IMR-90 (cell line): Measurements from ENCODE around the gene GPR32. TPM values are rescaled to one million over a fixed set of nuclear protein-coding genes. Genes with fewer than 3 reads are reported as not detected.
"Not testable (repeated sequence)": the region's sequence is repeated elsewhere in the genome, so short reads cannot be mapped to it uniquely, and the experiment has no call there.

Experiments used
- ATAC-seq: fragments of 200-7000 bp; cut with Tn5 transposase; 2 replicates; pipeline ENCODE4 v1.9.1; 2020; ENCODE audit warnings: low read depth, mild to moderate bottlenecking, moderate library complexity
- BruUV-seq: library from RNA; stranded (reverse); fragments of 400-500 nt; replicated peaks from 2 replicates; lab custom pipeline; 2021; lab: Mats Ljungman, UMichigan
- CTCF ChIA-PET: fragments of 300-600 bp; formaldehyde crosslinking; extraction: SDS; loops from one replicate; lab custom pipeline; 2021; ENCODE audit warnings: antibody characterized with exemption; lab: Yijun Ruan, JAX
- POLR2A ChIA-PET: fragments of 300-600 bp; sonication (Branson Sonifier 250); formaldehyde crosslinking; loops from one replicate; lab custom pipeline; 2022; ENCODE audit warnings: antibody characterized with exemption; ENCODE audit not compliant: unreplicated experiment; lab: Charles Lee
- DNase-seq: peaks from one replicate; pipeline ENCODE4 v3.0.0; 2013
- H2AFZ ChIP-seq: replicated peaks from 2 replicates; pipeline ENCODE3; 2013; ENCODE audit warnings: low read length, mild to moderate bottlenecking; ENCODE audit not compliant: poor library complexity
- H2AK5ac ChIP-seq: 2 replicates; pipeline ENCODE4 v1.6.1; 2013; ENCODE audit warnings: low read depth, low read length, inconsistent platforms
- H2AK9ac ChIP-seq: replicated peaks from 2 replicates; pipeline ENCODE3; 2013; ENCODE audit warnings: mild to moderate bottlenecking, low read depth, low read length, moderate library complexity; ENCODE audit not compliant: poor library complexity
- H2BK120ac ChIP-seq: 2 replicates; pipeline ENCODE4 v1.6.1; 2013; ENCODE audit warnings: low read depth, low read length, inconsistent platforms
- H2BK15ac ChIP-seq: 3 replicates; pipeline ENCODE4 v1.6.1; 2013; ENCODE audit warnings: low read depth, low read length, inconsistent platforms
- H2BK20ac ChIP-seq: 2 replicates; pipeline ENCODE4 v1.6.1; 2013; ENCODE audit warnings: low read depth, mild to moderate bottlenecking, inconsistent platforms, low read length, moderate library complexity
- H2BK5ac ChIP-seq: 2 replicates; pipeline ENCODE4 v1.6.1; 2013; ENCODE audit warnings: mild to moderate bottlenecking, low read depth, low read length, inconsistent platforms; ENCODE audit not compliant: poor library complexity, severe bottlenecking
- H3K14ac ChIP-seq: replicated peaks from 2 replicates; pipeline ENCODE4 v1.6.1; 2013; ENCODE audit warnings: low read depth, low read length, inconsistent platforms
- H3K18ac ChIP-seq: 2 replicates; pipeline ENCODE4 v1.6.1; 2013; ENCODE audit warnings: low read depth, low read length, control low read depth
- H3K23ac ChIP-seq: 2 replicates; pipeline ENCODE4 v1.6.1; 2013; ENCODE audit warnings: low read depth, low read length, inconsistent platforms
- H3K27ac ChIP-seq: 2 replicates; pipeline ENCODE4 v1.5.1; 2013; ENCODE audit warnings: mild to moderate bottlenecking, control low read depth, low read length; ENCODE audit not compliant: insufficient read depth
- H3K27me3 ChIP-seq: 2 replicates; pipeline ENCODE4 v1.6.1; 2013; ENCODE audit warnings: low read length; ENCODE audit not compliant: control insufficient read depth, insufficient read depth
- H3K36me3 ChIP-seq: 2 replicates; pipeline ENCODE4 v1.6.1; 2013; ENCODE audit warnings: low read length, mixed read lengths; ENCODE audit not compliant: control insufficient read depth, insufficient read depth
- H3K4ac ChIP-seq: 2 replicates; pipeline ENCODE4 v1.6.1; 2013; ENCODE audit warnings: low read depth, low read length, inconsistent platforms
- H3K4me1 ChIP-seq: 2 replicates; pipeline ENCODE4 v1.6.1; 2013; ENCODE audit warnings: low read length, mixed read lengths; ENCODE audit not compliant: control insufficient read depth, insufficient read depth
- H3K4me2 ChIP-seq: 2 replicates; pipeline ENCODE4 v1.6.1; 2013; ENCODE audit warnings: low read depth, mild to moderate bottlenecking, control low read depth, low read length, moderate library complexity
- H3K4me3 ChIP-seq: 2 replicates; pipeline ENCODE4 v1.5.1; 2013; ENCODE audit warnings: low read depth, mild to moderate bottlenecking, control low read depth, low read length, moderate library complexity; ENCODE audit not compliant: insufficient read depth
- H3K56ac ChIP-seq: 2 replicates; pipeline ENCODE4 v1.6.1; 2013; ENCODE audit warnings: low read length, inconsistent platforms; ENCODE audit not compliant: insufficient read depth; ENCODE audit errors: extremely low read depth
- H3K79me1 ChIP-seq, 2 experiments: 2 replicates each; pipeline ENCODE4 v1.6.1; 2013; ENCODE audit warnings: low read length in 2 of 2, inconsistent platforms in 1 of 2, low read depth in 1 of 2
- H3K9ac ChIP-seq: 2 replicates; pipeline ENCODE4 v1.6.1; 2013; ENCODE audit warnings: low read depth, low read length, control low read depth
- H3K9me1 ChIP-seq: 2 replicates; pipeline ENCODE4 v1.6.1; 2013; ENCODE audit warnings: low read length, inconsistent platforms; ENCODE audit not compliant: insufficient read depth
- H3K9me3 ChIP-seq: 2 replicates; pipeline ENCODE4 v1.6.1; 2013; ENCODE audit warnings: low read length; ENCODE audit not compliant: control insufficient read depth, insufficient read depth
- H4K20me1 ChIP-seq: 2 replicates; pipeline ENCODE4 v1.6.1; 2013; ENCODE audit warnings: low read length, inconsistent platforms; ENCODE audit not compliant: insufficient read depth
- H4K5ac ChIP-seq: 2 replicates; pipeline ENCODE4 v1.6.1; 2013; ENCODE audit warnings: mild to moderate bottlenecking, low read depth, low read length, control low read depth
- H4K8ac ChIP-seq, 2 experiments: 2 replicates each; pipeline ENCODE4 v1.6.1; 2013; ENCODE audit warnings: low read depth in 2 of 2, low read length in 2 of 2, control low read depth in 1 of 2, inconsistent platforms in 1 of 2
- H4K91ac ChIP-seq: 2 replicates; pipeline ENCODE4 v1.6.1; 2013; ENCODE audit warnings: low read depth, low read length, inconsistent platforms; ENCODE audit not compliant: insufficient read depth
- WGBS, 2 experiments: methylation state at CpG; one replicate each; pipeline versions ENCODE4 v1.1.5 to v1.1.7; 2013; ENCODE audit warnings: missing lambda C conversion rate in 2 of 2; ENCODE audit not compliant: insufficient read length in 1 of 2; ENCODE audit errors: extremely low coverage in 2 of 2; 5-methylcytosine and 5-hydroxymethylcytosine counted together
- dilution Hi-C: fragments of 300-500 bp; cut with HindIII; formaldehyde crosslinking; loops from one replicate; pipeline ENCODE4 v1.14.3; 2018; ENCODE audit warnings: low sequenced_read_pairs; ENCODE audit not compliant: unreplicated experiment
- in situ Hi-C: fragments of 300-500 bp; cut with MboI; formaldehyde crosslinking; loops from 3 replicates; pipeline ENCODE4 v1.14.3; 2019; ENCODE audit warnings: low sequenced_read_pairs, inconsistent platforms, mixed read lengths
- intact Hi-C: fragments of 100-400 bp; cut with micrococcal nuclease; formaldehyde crosslinking; loops from 2 replicates; pipeline ENCODE4 v1.10.0; 2022
- polyA plus RNA-seq, 3 experiments: library from polyadenylated mRNA; depleted of rRNA; stranded (reverse); fragments of >200 nt; gene quantifications; 2 replicates each; pipeline ENCODE4 v1.2.3, GENCODE V29; 2012; ENCODE audit warnings: low replicate concordance in 1 of 3
- total RNA-seq: library from RNA; depleted of rRNA; stranded (reverse); fragments of >200 nt; gene quantifications from 2 replicates; pipeline ENCODE4 v1.2.3, GENCODE V29; 2012

GPR32 gene
- total and polyA plus RNA-seq, 2 of the 4 experiments (the other 2 are of a cell fraction): not detected

DNA sequence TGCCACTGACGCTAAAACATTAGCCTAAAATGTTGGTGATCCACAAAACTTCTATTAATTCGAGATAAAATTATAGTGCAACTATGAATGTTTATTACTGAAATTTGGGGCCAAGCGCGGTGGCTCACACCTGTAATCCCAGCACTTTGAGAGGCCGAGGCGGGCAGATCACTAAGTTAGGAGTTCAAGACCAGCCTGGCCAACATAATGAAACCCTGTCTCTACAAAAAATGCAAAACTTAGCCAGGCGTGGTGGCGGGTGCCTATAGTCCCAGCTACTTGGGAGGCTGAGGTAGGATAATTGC lies 13.5 kb downstream of the GPR32 start:
- H2BK20ac ChIP-seq, H2BK5ac ChIP-seq, H3K9ac ChIP-seq, BruUV-seq, H3K4me3 ChIP-seq, H2AK5ac ChIP-seq, ATAC-seq, H4K5ac ChIP-seq, H2BK120ac ChIP-seq, H3K14ac ChIP-seq, H3K9me3 ChIP-seq, H3K36me3 ChIP-seq, H3K9me1 ChIP-seq, H3K18ac ChIP-seq, H4K20me1 ChIP-seq, H3K4me2 ChIP-seq, DNase-seq, H2AK9ac ChIP-seq, H4K91ac ChIP-seq, H3K4ac ChIP-seq, H3K56ac ChIP-seq, H3K79me1 ChIP-seq, dilution Hi-C loops, H2AFZ ChIP-seq, H2BK15ac ChIP-seq, H3K4me1 ChIP-seq, H3K23ac ChIP-seq, H4K8ac ChIP-seq, H3K27ac ChIP-seq: not testable (repeated sequence)
- H3K27me3 ChIP-seq: peaks cover 18% of the 10 kb centered on the region
- no CpG with 5 or more reads among the region's 8 CpGs for WGBS, 2 experiments
- ChIA-PET POLR2A (interaction anchor here (0.7 kb wide), 1 partner anchor 455 kb away, joined by 3 read pairs; the partner anchor contains the start of gene KCNC3), CTCF (interaction anchor here (0.6 to 1.4 kb wide), 8 partner anchors 59 to 415 kb away, joined by 3 to 6 read pairs (median 3); no protein-coding TSS in a partner anchor)
- in situ Hi-C loops (loop anchor here (10.0 kb wide), 2 partner anchors 249 to 429 kb away; no protein-coding TSS in a partner anchor), intact Hi-C loops (loop anchor here (1.0 to 2.0 kb wide), 5 partner anchors 59 to 426 kb away; no protein-coding TSS in a partner anchor)
